CD1c-positive myeloid dendritic cell (primary cell): Measurements from ENCODE around the gene AXIN1.
"Not testable (repeated sequence)": the region's sequence is repeated elsewhere in the genome, so short reads cannot be mapped to it uniquely, and the experiment has no call there.

Experiments
- DNase-seq: peaks from one replicate; pipeline ENCODE4 v3.0.0-alpha.2; 2016; ENCODE audit errors: extremely low spot score

The AXIN1 gene

DNA sequence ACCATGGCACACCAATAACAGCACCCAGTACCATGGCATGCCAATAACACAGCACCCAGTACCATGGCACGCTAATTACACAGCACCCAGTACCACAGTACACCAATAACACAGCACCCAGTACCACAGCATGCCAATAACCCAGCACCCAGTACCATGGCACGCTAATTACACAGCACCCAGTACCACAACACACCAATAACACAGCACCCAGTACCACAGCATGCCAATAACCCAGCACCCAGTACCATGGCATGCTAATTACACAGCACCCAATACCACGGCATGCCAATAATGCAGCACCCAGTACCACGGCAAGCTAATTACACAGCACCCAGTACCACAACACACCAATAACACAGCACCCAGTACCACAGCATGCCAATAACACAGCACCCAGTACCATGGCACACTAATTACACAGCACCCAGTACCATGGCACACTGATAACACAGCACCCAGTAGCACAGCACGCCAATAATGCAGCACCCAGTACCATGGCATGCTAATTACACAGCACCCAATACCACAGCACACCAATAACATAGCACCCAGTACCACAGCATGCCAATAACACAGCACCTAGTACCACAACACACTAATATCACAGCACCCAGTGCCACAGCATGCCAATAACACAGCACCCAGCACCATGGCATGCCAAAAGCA lies 18.2 kb downstream of the AXIN1 start:
- not testable (repeated sequence) for DNase-seq

DNA sequence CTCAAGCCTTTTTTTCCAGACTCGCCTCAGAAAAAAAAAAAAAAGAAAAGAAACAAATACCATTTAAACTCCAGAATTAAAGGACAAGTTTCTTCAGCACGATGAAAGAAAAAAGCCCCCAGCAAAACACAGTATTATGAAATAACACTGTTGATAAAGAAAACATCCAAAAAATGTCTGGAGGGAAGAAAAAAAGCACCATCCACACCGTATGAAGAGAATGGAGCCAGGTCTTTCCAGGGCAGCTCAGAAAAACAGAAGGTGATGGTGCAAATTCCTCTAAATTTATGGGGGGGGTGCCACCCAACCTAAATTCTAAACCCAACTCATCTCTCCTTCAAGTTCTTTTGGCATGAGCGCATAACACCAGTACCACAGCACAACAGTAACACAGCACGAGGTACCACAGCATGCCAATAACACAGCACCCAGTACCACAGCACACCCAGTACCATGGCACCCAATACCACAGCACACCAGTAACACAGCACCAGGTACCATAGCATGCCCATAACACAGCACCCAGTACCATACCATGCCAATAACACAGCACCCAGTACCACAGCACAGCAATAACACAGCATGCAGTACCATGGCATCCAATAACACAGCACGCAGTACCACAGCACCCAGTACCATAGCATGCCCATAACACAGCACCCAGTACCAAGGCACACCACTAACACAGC lies 19.0 kb downstream of the AXIN1 start:
- DNase-seq, result no peak

DNA sequence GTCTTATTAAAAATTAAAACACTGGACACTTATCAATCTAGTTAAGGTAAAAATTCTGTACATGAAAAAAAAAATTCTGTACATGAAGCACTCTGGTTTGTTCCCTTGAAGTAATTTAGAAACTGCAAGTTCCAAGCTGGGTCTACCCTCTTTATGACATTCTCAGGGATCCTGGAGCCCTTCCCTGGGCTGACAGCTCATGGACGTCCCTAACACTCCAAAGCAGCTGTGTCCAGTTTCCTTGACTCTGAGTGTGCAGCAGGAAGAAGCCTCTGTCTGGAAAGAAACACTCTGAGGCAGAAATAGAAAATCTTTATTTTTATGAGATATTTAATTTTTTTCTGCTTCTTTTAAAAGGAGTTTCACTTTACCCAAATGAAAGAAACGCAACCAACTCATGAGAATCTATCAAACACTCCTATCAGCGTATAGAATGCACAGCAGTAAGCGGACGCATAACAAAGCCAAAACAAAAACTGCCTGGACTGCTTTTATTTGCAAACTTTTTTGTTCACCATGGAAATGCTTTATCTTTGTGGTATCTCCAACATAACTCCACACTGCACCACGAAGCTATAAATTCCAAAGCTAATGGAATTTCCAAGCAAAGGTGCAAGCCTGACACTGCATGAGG lies 21.2 kb downstream of the AXIN1 start:
- not testable (repeated sequence) for DNase-seq

GRCh38 chr16:330741-331140 lies 21.8 kb downstream of the AXIN1 start:
- no peak for DNase-seq

DNA sequence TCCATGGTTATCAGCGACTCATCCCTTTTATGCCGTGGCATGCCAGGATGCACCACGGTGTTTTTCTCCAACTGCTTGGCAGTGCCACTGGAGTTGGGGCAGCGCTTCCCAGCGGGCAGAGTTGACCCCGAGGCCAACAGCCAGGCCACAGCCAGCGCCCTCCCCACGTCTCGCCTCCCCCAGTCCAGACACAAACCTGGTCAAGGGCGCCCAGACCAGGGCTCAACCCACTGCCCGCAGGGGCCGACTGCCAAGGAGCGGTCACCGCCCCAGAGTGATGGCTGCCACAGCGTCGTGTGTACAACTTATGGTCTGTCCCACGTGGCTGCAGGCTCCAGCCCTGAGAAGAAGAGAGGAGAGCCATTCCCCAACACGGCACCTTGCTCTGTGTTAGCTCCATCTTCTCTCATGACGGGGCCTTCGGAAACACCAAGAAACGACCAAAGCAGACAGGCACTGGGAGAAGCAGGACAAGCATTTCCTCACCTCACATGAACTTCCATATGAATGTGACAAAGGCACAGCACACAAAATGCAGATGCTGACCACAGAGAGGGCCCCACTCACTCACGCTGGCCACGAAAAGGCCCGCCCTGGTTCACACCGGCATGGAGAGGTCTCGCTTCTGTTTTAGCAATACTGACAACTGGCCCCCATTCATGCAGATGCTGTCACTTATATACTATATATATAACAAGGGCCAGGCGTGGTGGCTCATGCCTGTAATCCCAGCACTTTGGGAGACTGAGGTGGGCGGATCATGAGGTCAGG lies 27.0 kb downstream of the AXIN1 start:
- peak; percentile 15 for DNase-seq

GRCh38 chr16:324451-325334 lies 27.8 kb downstream of the AXIN1 start:
- peak; percentile 18 for DNase-seq

GRCh38 chr16:324201-324450 lies 28.4 kb downstream of the AXIN1 start:
- no peak for DNase-seq

DNA sequence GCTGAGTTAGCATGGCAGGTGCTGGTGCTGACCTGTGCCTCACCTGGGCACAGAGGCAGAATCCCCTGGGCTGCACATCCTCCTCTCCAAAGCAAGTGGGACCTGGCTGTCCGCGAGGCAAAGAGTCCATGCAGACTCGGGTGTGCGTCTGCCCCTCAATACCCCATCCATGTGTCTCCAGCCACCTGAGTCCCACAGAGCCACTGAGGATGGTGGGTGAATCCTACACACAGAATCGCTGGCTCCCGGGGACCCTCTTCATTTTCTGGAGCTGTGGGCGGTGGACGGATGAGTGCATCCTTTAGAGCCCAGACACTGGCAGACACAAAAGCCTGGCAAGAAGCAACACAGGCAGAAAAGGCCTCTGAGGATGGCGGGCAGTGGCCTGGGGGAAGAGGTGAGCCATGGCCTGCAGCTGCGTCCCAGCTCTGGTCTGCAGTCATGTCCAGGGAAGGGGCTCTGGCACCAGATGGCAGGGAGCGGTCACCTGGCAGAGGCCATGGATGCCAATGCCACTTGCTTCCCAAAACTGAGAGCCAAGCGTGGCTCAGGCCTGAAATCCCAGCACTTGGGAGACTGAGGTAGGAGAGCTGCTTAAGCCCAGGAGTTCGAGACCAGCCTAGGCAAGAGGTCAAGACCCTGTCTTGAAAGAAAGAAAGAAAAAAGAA lies 29.9 kb downstream of the AXIN1 start:
- DNase-seq, result no peak

DNA sequence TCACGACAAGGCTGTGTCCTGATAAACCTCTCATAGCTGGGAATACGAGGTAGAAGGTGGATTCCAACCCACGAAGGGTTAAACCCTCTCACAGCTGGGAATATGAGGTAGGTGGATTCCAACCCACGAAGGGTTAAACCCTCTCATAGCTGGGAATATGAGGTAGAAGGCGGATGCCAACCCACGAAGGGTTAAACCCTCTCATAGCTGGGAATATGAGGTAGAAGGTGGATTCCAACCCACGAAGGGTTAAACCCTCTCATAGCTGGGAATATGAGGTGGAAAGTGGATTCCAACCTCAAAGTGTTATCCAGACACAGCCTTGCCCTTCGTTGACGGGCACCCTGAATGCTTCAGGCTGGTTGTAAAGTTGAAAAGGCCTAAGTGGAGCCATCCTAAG lies 31.0 kb downstream of the AXIN1 start:
- no peak for DNase-seq

- DNase-seq, result no peak
Measured at GRCh38 chr16:320206-320605, 32.3 kb downstream of the AXIN1 start.

GRCh38 chr16:318628-319027 lies 33.9 kb downstream of the AXIN1 start:
- DNase-seq, result no peak

DNA sequence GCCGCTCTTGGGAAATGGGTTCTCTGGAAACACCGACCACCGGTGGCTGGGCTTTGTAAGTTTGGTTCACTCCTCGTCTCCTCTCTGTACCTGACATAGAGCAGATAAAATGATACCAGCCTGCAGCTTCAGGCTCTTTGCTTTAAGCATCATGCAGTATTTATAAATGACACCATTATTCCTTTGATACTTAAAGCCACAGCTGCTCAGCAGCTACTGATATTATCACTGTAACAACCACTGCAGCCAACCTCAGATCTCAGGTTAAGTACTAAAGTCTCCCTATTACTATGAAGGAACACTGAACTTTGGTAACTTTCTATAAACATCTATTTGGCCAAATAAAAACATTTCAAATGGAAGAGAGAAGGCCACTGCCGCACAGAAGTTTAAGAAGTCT lies 34.9 kb downstream of the AXIN1 start:
- no peak for DNase-seq

DNA sequence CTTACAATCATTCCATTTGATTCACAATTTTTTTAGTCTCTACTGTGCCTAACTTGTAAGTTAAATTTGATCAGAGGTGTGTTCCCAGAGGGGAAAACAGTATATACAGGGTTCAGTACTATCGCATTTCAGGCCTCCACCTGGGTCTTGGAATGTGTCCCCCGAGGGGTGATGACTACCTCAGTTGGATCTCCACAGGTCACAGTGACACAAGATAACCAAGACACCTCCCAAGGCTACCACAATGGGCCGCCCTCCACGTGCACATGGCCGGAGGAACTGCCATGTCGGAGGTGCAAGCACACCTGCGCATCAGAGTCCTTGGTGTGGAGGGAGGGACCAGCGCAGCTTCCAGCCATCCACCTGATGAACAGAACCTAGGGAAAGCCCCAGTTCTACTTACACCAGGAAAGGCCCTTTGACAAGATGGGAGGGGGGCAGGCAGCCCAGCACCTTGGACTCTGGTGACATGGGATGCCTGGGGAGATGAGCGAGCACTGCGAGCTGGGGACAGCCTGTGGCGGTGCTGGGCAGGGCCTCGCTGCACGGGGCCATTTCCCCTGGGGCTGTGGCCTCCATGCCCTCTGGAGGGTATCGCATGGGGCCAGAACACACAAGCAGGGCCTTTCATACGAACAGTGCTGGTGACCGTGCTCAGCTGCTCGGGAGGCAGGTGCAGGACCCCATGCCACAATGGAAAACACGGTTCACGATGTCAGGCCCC lies 35.6 kb downstream of the AXIN1 start:
- no peak for DNase-seq

GRCh38 chr16:314795-315299 lies 37.7 kb downstream of the AXIN1 start:
- DNase-seq, result no peak

DNA sequence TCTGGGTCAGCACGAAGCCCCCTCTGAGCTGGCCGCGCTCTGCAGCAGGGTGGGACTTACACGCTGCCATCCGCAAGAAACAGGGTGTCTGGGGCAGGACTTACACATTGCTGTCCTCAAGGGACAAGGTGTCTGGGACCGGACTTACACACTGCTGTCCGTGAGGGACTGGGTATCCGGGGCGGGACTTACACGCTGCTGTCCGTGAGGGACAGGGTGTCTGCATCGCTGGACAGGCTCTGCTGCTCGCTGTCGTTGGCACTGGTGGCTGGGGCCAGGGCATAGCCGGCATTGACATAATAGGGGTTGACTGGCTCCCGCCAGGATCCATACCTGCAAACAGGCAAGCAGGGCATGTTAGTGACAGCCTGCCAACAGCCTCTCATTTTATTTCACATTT lies 38.2 kb downstream of the AXIN1 start:
- no peak for DNase-seq

DNA sequence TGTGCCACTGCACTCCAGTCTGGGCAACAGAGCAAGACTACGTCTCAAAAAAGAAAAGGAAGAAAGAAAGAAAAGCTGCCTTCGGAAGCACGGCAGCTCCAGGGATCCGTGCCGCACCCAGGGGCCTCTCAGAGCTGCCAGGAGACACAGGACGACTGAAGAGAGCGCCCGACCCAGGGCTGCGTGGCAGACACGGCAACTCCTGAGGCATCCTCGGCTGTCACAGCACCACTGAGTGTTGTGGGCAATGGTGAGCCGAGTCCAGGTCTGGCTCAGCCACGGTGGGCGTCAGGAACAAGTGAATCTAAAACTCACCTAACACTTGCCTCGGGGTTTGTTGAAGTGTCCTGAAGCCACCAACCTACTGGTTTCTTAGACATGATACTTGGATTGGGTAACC lies 40.8 kb downstream of the AXIN1 start:
- DNase-seq, result no peak

DNA sequence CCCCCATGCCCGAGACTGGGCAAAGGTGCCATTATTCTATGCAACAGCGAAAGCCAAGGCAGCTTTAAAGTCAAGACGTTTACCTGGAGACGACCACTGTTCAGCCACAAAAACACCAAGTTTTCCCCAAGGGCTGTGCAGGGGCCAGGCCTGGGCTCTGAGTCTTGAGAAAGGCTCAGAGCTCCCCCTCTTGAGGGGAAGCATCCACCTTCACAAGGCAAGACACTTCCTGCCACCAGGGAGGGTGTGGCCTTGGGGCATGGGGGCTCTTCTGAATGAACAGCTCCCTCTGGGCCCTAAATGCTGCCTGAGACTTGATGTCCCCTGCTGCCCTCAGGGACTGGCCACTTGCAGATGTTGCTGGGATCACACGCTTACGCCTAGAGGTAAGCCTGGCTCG lies 43.0 kb downstream of the AXIN1 start:
- DNase-seq, result no peak

DNA sequence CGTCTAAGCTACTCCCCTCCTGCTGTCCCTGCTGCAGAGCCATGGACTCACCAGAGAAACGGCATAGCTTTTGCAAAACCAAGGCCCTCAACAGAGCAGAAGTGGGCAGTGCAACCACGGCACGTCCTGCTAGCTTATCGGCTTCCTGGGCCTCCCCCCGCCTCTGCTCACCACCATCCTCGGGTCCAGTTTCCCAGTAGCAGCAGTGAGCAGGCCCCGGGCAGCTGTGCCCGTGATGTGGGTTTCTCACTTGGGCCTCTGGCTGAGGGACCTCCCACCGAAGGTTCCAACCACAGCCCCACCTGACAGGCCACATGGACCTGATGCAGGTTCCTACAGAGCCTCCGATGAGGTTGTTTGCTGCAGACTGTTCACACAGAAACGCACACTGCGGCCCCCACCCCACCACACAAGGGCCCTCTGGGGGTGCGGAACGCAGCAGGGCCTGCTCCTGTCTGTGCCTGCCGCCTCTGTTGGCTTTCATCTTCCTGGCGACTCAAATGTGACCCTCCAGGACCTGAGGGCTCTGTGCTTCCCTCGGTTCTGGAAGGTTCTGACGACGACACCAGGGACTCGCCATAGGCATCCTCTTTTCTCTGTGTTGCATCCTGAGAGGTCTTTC lies 44.7 kb downstream of the AXIN1 start:
- no peak for DNase-seq

DNA sequence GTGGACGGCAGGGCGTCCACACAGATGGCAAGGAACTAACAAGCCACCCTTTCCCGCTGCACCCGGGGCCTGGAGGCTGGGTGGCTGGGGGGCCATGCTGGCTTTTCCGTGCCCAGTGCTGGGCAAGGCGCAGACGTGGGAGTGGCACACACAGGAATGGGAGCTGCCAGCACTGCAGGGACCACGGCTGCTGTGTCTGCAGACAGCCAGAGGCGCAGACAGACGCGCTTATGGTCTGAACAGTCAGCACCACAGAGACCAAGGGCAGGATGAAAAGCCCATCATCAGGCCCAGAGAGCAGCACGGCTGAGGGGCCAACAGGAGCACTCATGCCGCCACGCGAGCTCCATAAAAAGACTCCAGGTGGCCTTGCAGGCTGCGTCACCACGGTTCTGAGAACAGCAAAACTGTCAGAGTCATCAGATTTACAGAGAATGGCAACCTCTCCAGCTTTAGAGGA lies 45.6 kb downstream of the AXIN1 start:
- no peak for DNase-seq
